HepG2 (cell line): ENCODE measurements around the gene BASP1. TPM values are rescaled to one million over a fixed set of nuclear protein-coding genes. Genes with fewer than 3 reads are reported as not detected.
A peak's percentile ranks its signal among the peaks of the same experiment; 100 is the strongest.

Source experiments
- ATAC-seq: fragments of 200-7000 bp; cut with Tn5 transposase; 3 replicates; pipeline ENCODE4 v1.9.1; 2020; ENCODE audit warnings: mild to moderate bottlenecking, moderate library complexity
- BruUV-seq: library from RNA; stranded (reverse); fragments of 400-500 nt; replicated peaks from 2 replicates; lab custom pipeline; 2021; lab: Mats Ljungman, UMichigan
- CTCF ChIA-PET: fragments of 300-600 bp; formaldehyde crosslinking; extraction: SDS; loops from one replicate; lab custom pipeline; 2021; ENCODE audit warnings: low total read pairs, inconsistent platforms, low intra/inter-chr PET ratio; lab: Yijun Ruan, JAX
- POLR2A ChIA-PET: fragments of 350-600 bp; sonication (Branson Sonifier 250); formaldehyde crosslinking; loops from one replicate; lab custom pipeline; 2020; ENCODE audit warnings: antibody characterized with exemption, inconsistent platforms; lab: Yijun Ruan, JAX
- DNase-seq: peaks from one replicate; pipeline ENCODE4 v3.0.0-alpha.2; 2015; ENCODE audit warnings: low spot score
- FAIRE-seq: peaks from 3 replicates; lab custom pipeline; 2011; peaks lifted over from hg19 to GRCh38; lab: Jason Lieb, UNC
- H2AFZ ChIP-seq: one replicate; pipeline ENCODE4 v1.6.1; 2011; ENCODE audit warnings: low read length, inconsistent platforms
- H3K27ac ChIP-seq: fragments of 300-600 bp; 3 replicates; pipeline ENCODE4 v1.8.0; 2011; ENCODE audit warnings: mixed run types, mild to moderate bottlenecking, mixed read lengths, low read length, inconsistent platforms; ENCODE audit not compliant: insufficient read depth; ENCODE audit errors: extremely low read length
- H3K27me3 ChIP-seq, 2 experiments: fragments of 200-600 bp in 1 of 2; 2 replicates in 1 of 2; 3 replicates in 1 of 2; pipeline versions ENCODE4 v1.6.0 to v1.8.0; 2011; ENCODE audit warnings: low read length in 2 of 2, mild to moderate bottlenecking in 2 of 2, moderate library complexity in 2 of 2, inconsistent platforms in 1 of 2; ENCODE audit not compliant: insufficient read depth in 2 of 2, control insufficient read depth in 1 of 2
- H3K36me3 ChIP-seq, 2 experiments: fragments of 200-600 bp in 1 of 2; replicated peaks in 1 of 2; 2 replicates in 1 of 2; 3 replicates in 1 of 2; pipeline versions ENCODE4 v1.5.1 to v1.8.0; 2011; ENCODE audit warnings: low read length in 2 of 2, inconsistent platforms in 1 of 2; ENCODE audit not compliant: insufficient read depth in 2 of 2, control insufficient read depth in 1 of 2
- H3K4me1 ChIP-seq: 2 replicates; pipeline ENCODE4 v1.5.1; 2012; ENCODE audit warnings: low read length, inconsistent platforms; ENCODE audit not compliant: insufficient read depth
- H3K4me2 ChIP-seq: 2 replicates; pipeline ENCODE4 v1.6.0; 2011; ENCODE audit warnings: low read depth, low read length, inconsistent platforms
- H3K4me3 ChIP-seq, 3 experiments: fragments of 200-600 bp in 1 of 3; sonication (generic), shearing (Covaris generic) in 1 of 3; replicated peaks in 1 of 3; 2 replicates each; pipeline ENCODE4 v1.5.1; 2011 to 2016; ENCODE audit warnings: low read length in 3 of 3, inconsistent platforms in 2 of 3, low read depth in 2 of 3, mild to moderate bottlenecking in 2 of 3, control low read depth in 1 of 3, mixed read lengths in 1 of 3; ENCODE audit not compliant: insufficient read depth in 1 of 3
- H3K79me2 ChIP-seq: one replicate; pipeline ENCODE4 v1.6.1; 2011; ENCODE audit warnings: low read length, inconsistent platforms; ENCODE audit not compliant: insufficient read depth
- H3K9ac ChIP-seq: 2 replicates; pipeline ENCODE4 v1.6.0; 2011; ENCODE audit warnings: mild to moderate bottlenecking, low read depth, low read length, inconsistent platforms; ENCODE audit not compliant: insufficient read depth
- H3K9me3 ChIP-seq: 2 replicates; pipeline ENCODE4 v1.5.1; 2012; ENCODE audit warnings: mild to moderate bottlenecking, low read length
- H4K20me1 ChIP-seq: 2 replicates; pipeline ENCODE4 v1.6.0; 2011; ENCODE audit warnings: inconsistent platforms, mild to moderate bottlenecking, low read length, moderate library complexity; ENCODE audit not compliant: insufficient read depth
- ASH2L ChIP-seq: fragments of 300-600, 200-600 bp; sonication (generic); IDR thresholded peaks from 2 replicates; pipeline ENCODE4 v1.7.0; 2017; ENCODE audit warnings: low read depth, mild to moderate bottlenecking, moderate library complexity, mixed read lengths, low read length; ENCODE audit not compliant: insufficient read length
- BCL6 ChIP-seq: IDR thresholded peaks from 2 replicates; pipeline ENCODE4 v1.6.1; 2016; ENCODE audit warnings: missing genetic modification reagents, missing compliant biosample characterization
- CSRNP1 ChIP-seq: sonication (generic); formaldehyde crosslinking; IDR thresholded peaks from 2 replicates; pipeline ENCODE4 v1.8.1; 2023; ENCODE audit warnings: mild to moderate bottlenecking, missing genetic modification reagents
- CTCF ChIP-seq: sonication (generic); formaldehyde crosslinking; IDR thresholded peaks from 2 replicates; pipeline ENCODE4 v1.5.0; 2020; ENCODE audit warnings: mild to moderate bottlenecking, missing genetic modification reagents, moderate library complexity
- GABPA ChIP-seq, 2 experiments: IDR thresholded peaks; 2 replicates each; pipeline ENCODE4 v1.6.1; 2011 to 2016; ENCODE audit warnings: low read depth in 2 of 2, low read length in 1 of 2, missing biosample characterization in 1 of 2, missing genetic modification characterization in 1 of 2
- HNF1B ChIP-seq: sonication (generic); formaldehyde crosslinking; IDR thresholded peaks from 2 replicates; pipeline ENCODE4 v1.5.1; 2020; ENCODE audit warnings: mild to moderate bottlenecking, moderate library complexity, missing genetic modification reagents
- RFXAP ChIP-seq: sonication (generic); formaldehyde crosslinking; IDR thresholded peaks from 2 replicates; pipeline ENCODE4 v1.4.0; 2020; ENCODE audit warnings: missing genetic modification reagents, borderline replicate concordance
- SIN3A ChIP-seq: IDR thresholded peaks from 2 replicates; pipeline ENCODE4 v1.6.1; 2011; ENCODE audit warnings: low read depth, mild to moderate bottlenecking, control low read depth, low read length, borderline replicate concordance
- SMC3 ChIP-seq: IDR thresholded peaks from 2 replicates; pipeline ENCODE4 v1.6.1; 2011; ENCODE audit warnings: low read length, improper control_type of control experiment
- STAG1 ChIP-seq: sonication (generic); formaldehyde crosslinking; IDR thresholded peaks from 2 replicates; pipeline ENCODE4 v1.4.0; 2020; ENCODE audit warnings: missing genetic modification reagents
- TRIM24 ChIP-seq: sonication (generic); formaldehyde crosslinking; IDR thresholded peaks from 2 replicates; pipeline ENCODE4 v1.8.0; 2022; ENCODE audit warnings: mild to moderate bottlenecking, missing genetic modification reagents
- ZMYM4 ChIP-seq: sonication (generic); formaldehyde crosslinking; IDR thresholded peaks from 2 replicates; pipeline ENCODE4 v1.8.1; 2023; ENCODE audit warnings: mild to moderate bottlenecking, missing genetic modification reagents
- ZNF276 ChIP-seq: sonication (generic); formaldehyde crosslinking; IDR thresholded peaks from 2 replicates; pipeline ENCODE4 v1.4.0; 2020; ENCODE audit warnings: mild to moderate bottlenecking, low read depth, missing genetic modification reagents
- ZNF773 ChIP-seq: sonication (generic); formaldehyde crosslinking; IDR thresholded peaks from 2 replicates; pipeline ENCODE4 v1.4.0; 2020; ENCODE audit warnings: missing genetic modification reagents, borderline replicate concordance
- WGBS: methylation state at CpG from one replicate; pipeline ENCODE4 v1.1.6; 2017; ENCODE audit warnings: low lambda C conversion rate; 5-methylcytosine and 5-hydroxymethylcytosine counted together
- in situ Hi-C: cut with HindIII; loops from 2 replicates; pipeline ENCODE4 v1.10.0; 2017; ENCODE audit warnings: low pct_unique_long_range_greater_than_20kb; ENCODE audit not compliant: extremely low pct_ligation_motif_present
- intact Hi-C: fragments of 100-400 bp; cut with micrococcal nuclease; formaldehyde crosslinking; loops from one replicate; pipeline ENCODE4 v1.10.0; 2022; ENCODE audit not compliant: unreplicated experiment
- polyA plus RNA-seq, 8 experiments: library from polyadenylated mRNA; depleted of rRNA in 3 of 8; stranded (reverse) in 7 of 8; unstranded in 1 of 8; fragments of >200 nt; fragmentation: Illumina TruSeq in 4 of 8; extraction: Trizol in 4 of 8; gene quantifications; 2 replicates each; pipeline versions ENCODE4 v1.2.1 to v1.2.3, GENCODE V29; 2011 to 2016; ENCODE audit warnings: low read depth in 4 of 8, missing spikeins in 1 of 8, mixed read lengths in 1 of 8; ENCODE audit not compliant: insufficient read depth in 1 of 8
- total RNA-seq, 5 experiments: library from RNA; depleted of rRNA; stranded (reverse); fragments of >200 nt; fragmentation: Illumina TruSeq; extraction: Trizol; gene quantifications; 2 replicates each; pipeline ENCODE4 v1.2.3, GENCODE V29; 2016; ENCODE audit warnings: low read depth in 1 of 5

BASP1 gene
- total and polyA plus RNA-seq, 2 of the 13 experiments (the other 11 are each of a cell fraction or from before 2014, with no cell fraction given): 0.04 TPM; not detected in 1

GRCh38 chr5:17189381-17190036 lies 27.9 kb upstream of the BASP1 start (continued):
- TF ChIP-seq ZNF773 (CRISPR knock-in tag) (no peak), ZMYM4 (CRISPR knock-in tag) (0 out of 2 replicates have a peak, but pooled peaks have one; percentile 27), SIN3A (no peak), HNF1B (CRISPR knock-in tag) (peak; percentile 15; the same call in 1 of the 2 replicates), BCL6 (CRISPR knock-in tag) (no peak), STAG1 (peak; percentile 70), SMC3 (peak; percentile 48), ZNF276 (CRISPR knock-in tag) (no peak)
- TF ChIP-seq, all 625 proteins: peak for 7

- in situ Hi-C loops: no loop called here
Measured at GRCh38 chr5:17190242-17190778, 27.1 kb upstream of the BASP1 start.

More at GRCh38 chr5:17190242-17190778, 27.1 kb upstream of the BASP1 start:
- Histone ChIP-seq H3K27me3 (peaks cover 0 to 4% of the 10 kb centered on the region in 2 experiments; a peak in 1 of 5 replicates), H4K20me1 (no peaks in the 10 kb centered on the region), H2AFZ (no peak overlapping the region), H3K9me3 (no peaks in the 10 kb centered on the region), H3K4me2 (no peak overlapping the region), H3K4me3 (no peak overlapping the region), H3K4me1 (no peaks in the 10 kb centered on the region), H3K36me3 (no peaks in the 10 kb centered on the region), H3K27ac (no peak overlapping the region), H3K9ac (no peak overlapping the region), H3K79me2 (no peaks in the 10 kb centered on the region)
- intact Hi-C loops: no loop called here
- no TSS peak for BruUV-seq
- ChIA-PET POLR2A (no interaction called here), CTCF (interaction anchor here (1.2 to 3.1 kb wide), 3 partner anchors 256 to 400 kb away, joined by 4 to 37 read pairs (median 7); no protein-coding TSS in a partner anchor)
- WGBS: 8% methylated on average over 4 of the region's 4 CpGs
- TF ChIP-seq GABPA (IDR thresholded peaks at IDR 0.05; ENCODE audit: low read depth, low read length) (no peak), GABPA (CRISPR knock-in tag; IDR thresholded peaks at IDR 0.05; ENCODE audit: low read depth) (0 out of 2 replicates have a peak, but pooled peaks have one; percentile 18), RFXAP (CRISPR knock-in tag) (no peak), SMC3 (peak; percentile 58), ASH2L (peak; percentile 31), CTCF (CRISPR knock-in tag) (peak; percentile 64), CSRNP1 (CRISPR knock-in tag) (no peak), STAG1 (peak; percentile 76), TRIM24 (CRISPR knock-in tag) (no peak)
- ATAC-seq: peak; percentile 57; the same call in 2 of the 3 replicates
- FAIRE-seq: peak; percentile 59
- DNase-seq: peak; percentile 23
